MM.1S (cell line): ENCODE data around the gene BRD9.

ENCODE experiments used
- DNase-seq: peaks from one replicate; pipeline ENCODE4 v3.0.0-alpha.2; 2015
- H2AFZ ChIP-seq: fragments of 300-600 bp; sonication (generic); 2 replicates; pipeline ENCODE4 v1.6.0; 2016; ENCODE audit warnings: antibody characterized with exemption, low read length
- H3F3A ChIP-seq: fragments of 300-600 bp; sonication (generic); 2 replicates; pipeline ENCODE4 v1.6.1; 2016; ENCODE audit warnings: mild to moderate bottlenecking, antibody characterized with exemption, low read length, moderate library complexity, mixed read lengths; ENCODE audit not compliant: insufficient read depth
- H3K27ac ChIP-seq: fragments of 300-600 bp; sonication (generic); 2 replicates; pipeline ENCODE4 v1.5.1; 2016; ENCODE audit warnings: mild to moderate bottlenecking, low read length
- H3K27me3 ChIP-seq: fragments of 300-600 bp; sonication (generic); replicated peaks from 2 replicates; pipeline ENCODE4 v1.6.0; 2016; ENCODE audit warnings: low read length; ENCODE audit not compliant: insufficient read depth
- H3K36me3 ChIP-seq: fragments of 300-600 bp; sonication (generic); replicated peaks from 2 replicates; pipeline ENCODE4 v1.6.1; 2016; ENCODE audit warnings: mild to moderate bottlenecking, low read length, mixed read lengths; ENCODE audit not compliant: insufficient read depth
- H3K4me1 ChIP-seq: fragments of 300-600 bp; sonication (generic); 2 replicates; pipeline ENCODE4 v1.6.1; 2016; ENCODE audit warnings: low read length, mixed read lengths
- H3K4me2 ChIP-seq: fragments of 300-600 bp; sonication (generic); 2 replicates; pipeline ENCODE4 v1.6.0; 2016; ENCODE audit warnings: low read depth, low read length
- H3K4me3 ChIP-seq: fragments of 300-600 bp; sonication (generic); 2 replicates; pipeline ENCODE4 v1.5.1; 2016; ENCODE audit warnings: low read length, mixed read lengths
- H3K79me2 ChIP-seq: fragments of 300-600 bp; sonication (generic); 2 replicates; pipeline ENCODE4 v1.6.1; 2016; ENCODE audit warnings: mixed run types, low read length, mixed read lengths
- H3K9ac ChIP-seq: fragments of 300-600 bp; sonication (generic); 2 replicates; pipeline ENCODE4 v1.6.1; 2016; ENCODE audit warnings: low read length, mixed read lengths
- H3K9me2 ChIP-seq: fragments of 300-600 bp; sonication (generic); replicated peaks from 2 replicates; pipeline ENCODE4 v1.6.1; 2016; ENCODE audit warnings: mild to moderate bottlenecking, low read length, mixed read lengths; ENCODE audit not compliant: insufficient read depth
- H3K9me3 ChIP-seq: fragments of 300-600 bp; sonication (generic); replicated peaks from 2 replicates; pipeline ENCODE4 v1.6.1; 2016; ENCODE audit warnings: mild to moderate bottlenecking, low read length, mixed read lengths; ENCODE audit not compliant: insufficient read depth
- H4K20me1 ChIP-seq: fragments of 300-600 bp; sonication (generic); 2 replicates; pipeline ENCODE4 v1.6.1; 2016; ENCODE audit warnings: mild to moderate bottlenecking, low read length, moderate library complexity, mixed read lengths; ENCODE audit not compliant: insufficient read depth
- EZH2 ChIP-seq: fragments of 300-600 bp; sonication (generic); optimal IDR thresholded peaks from 2 replicates; pipeline ENCODE3; 2017; ENCODE audit warnings: low read depth, mild to moderate bottlenecking, antibody characterized with exemption, low read length, mixed read lengths
- EZH2phosphoT487 ChIP-seq: fragments of 300-600 bp; sonication (generic); IDR thresholded peaks from 2 replicates; pipeline ENCODE4 v1.6.1; 2018; ENCODE audit warnings: antibody characterized with exemption, low read length
- TF ChIP-seq, protein P1 (sequence below): fragments of 300-600 bp; sonication (generic); IDR thresholded peaks from 2 replicates; pipeline ENCODE4 v1.5.1; 2016; ENCODE audit warnings: antibody characterized with exemption, low read length, mixed read lengths

BRD9 gene

GRCh38 chr5:883475-884181 lies 9.0 kb downstream of the BRD9 start:
- no peak overlapping the region for H3K4me3 ChIP-seq
- H3K4me1 ChIP-seq = no peaks in the 10 kb centered on the region
- H3K9me3 ChIP-seq = no peaks in the 10 kb centered on the region
- no peaks in the 10 kb centered on the region for H3K9me2 ChIP-seq
- H3K36me3 ChIP-seq = peaks cover 32% of the 10 kb centered on the region; the same call in 1 of the 2 replicates
- no peaks in the 10 kb centered on the region for H3K27me3 ChIP-seq
- H3K4me2 ChIP-seq = no peak overlapping the region
- H2AFZ ChIP-seq = no peak overlapping the region
- DNase-seq = no peak
- H3F3A ChIP-seq = no peaks in the 10 kb centered on the region; the same call in 1 of the 2 replicates
- H3K79me2 ChIP-seq = peaks cover 74% of the 10 kb centered on the region
- no peak overlapping the region for H3K27ac ChIP-seq
- no peaks in the 10 kb centered on the region for H4K20me1 ChIP-seq
- no peak overlapping the region for H3K9ac ChIP-seq
- TF ChIP-seq EZH2 (no peak), EZH2phosphoT487 (no peak)
- TF ChIP-seq, protein P1, sequence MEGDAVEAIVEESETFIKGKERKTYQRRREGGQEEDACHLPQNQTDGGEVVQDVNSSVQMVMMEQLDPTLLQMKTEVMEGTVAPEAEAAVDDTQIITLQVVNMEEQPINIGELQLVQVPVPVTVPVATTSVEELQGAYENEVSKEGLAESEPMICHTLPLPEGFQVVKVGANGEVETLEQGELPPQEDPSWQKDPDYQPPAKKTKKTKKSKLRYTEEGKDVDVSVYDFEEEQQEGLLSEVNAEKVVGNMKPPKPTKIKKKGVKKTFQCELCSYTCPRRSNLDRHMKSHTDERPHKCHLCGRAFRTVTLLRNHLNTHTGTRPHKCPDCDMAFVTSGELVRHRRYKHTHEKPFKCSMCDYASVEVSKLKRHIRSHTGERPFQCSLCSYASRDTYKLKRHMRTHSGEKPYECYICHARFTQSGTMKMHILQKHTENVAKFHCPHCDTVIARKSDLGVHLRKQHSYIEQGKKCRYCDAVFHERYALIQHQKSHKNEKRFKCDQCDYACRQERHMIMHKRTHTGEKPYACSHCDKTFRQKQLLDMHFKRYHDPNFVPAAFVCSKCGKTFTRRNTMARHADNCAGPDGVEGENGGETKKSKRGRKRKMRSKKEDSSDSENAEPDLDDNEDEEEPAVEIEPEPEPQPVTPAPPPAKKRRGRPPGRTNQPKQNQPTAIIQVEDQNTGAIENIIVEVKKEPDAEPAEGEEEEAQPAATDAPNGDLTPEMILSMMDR = no peak

GRCh38 chr5:882253-883183 lies 10.1 kb downstream of the BRD9 start:
- no peak for DNase-seq

DNA sequence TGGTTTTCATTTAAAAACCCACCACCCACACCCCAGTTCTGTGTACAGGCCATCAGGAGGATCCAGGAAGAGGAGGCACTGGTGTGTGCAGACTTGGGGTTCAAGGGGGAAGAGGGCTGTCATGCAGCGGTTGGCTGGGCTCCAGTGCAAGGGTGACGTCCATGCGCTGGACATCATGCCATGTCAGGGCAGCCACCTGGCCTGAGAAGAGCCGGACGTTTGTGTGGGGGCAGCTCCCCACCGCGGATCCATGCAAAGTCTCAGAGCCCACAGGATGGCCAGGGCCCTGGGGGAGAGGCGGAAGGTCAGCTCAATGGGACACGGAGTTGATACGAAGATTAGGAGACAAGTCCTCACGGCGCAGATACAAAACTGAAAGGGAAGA lies 11.1 kb downstream of the BRD9 start:
- H3F3A ChIP-seq = no peaks in the 10 kb centered on the region; the same call in 1 of the 2 replicates
- H4K20me1 ChIP-seq = no peaks in the 10 kb centered on the region
- H3K27me3 ChIP-seq = no peaks in the 10 kb centered on the region
- peaks cover 15% of the 10 kb centered on the region for H3K36me3 ChIP-seq
- no peak for DNase-seq
- no peaks in the 10 kb centered on the region for H3K9me3 ChIP-seq
- H3K4me1 ChIP-seq = no peaks in the 10 kb centered on the region
- H3K4me2 ChIP-seq = no peak overlapping the region
- H3K9me2 ChIP-seq = no peaks in the 10 kb centered on the region
- TF ChIP-seq, protein P1 = no peak
- no peak for TF ChIP-seq EZH2phosphoT487
- TF ChIP-seq EZH2 = no peak
- H3K27ac ChIP-seq = no peak overlapping the region
- no peak overlapping the region for H2AFZ ChIP-seq
- H3K79me2 ChIP-seq = peaks cover 54% of the 10 kb centered on the region
- H3K4me3 ChIP-seq = no peak overlapping the region
- H3K9ac ChIP-seq = no peak overlapping the region

More at GRCh38 chr5:882253-883183, 10.1 kb downstream of the BRD9 start:
- Histone ChIP-seq H3K4me1 (no peaks in the 10 kb centered on the region), H3K27ac (no peak overlapping the region), H3K9me2 (no peaks in the 10 kb centered on the region), H3K27me3 (no peaks in the 10 kb centered on the region), H3K4me3 (no peak overlapping the region), H4K20me1 (no peaks in the 10 kb centered on the region), H3K9me3 (no peaks in the 10 kb centered on the region), H3F3A (no peaks in the 10 kb centered on the region; the same call in 1 of the 2 replicates), H2AFZ (no peak overlapping the region), H3K79me2 (peaks cover 63% of the 10 kb centered on the region), H3K36me3 (peaks cover 22% of the 10 kb centered on the region; the same call in 1 of the 2 replicates), H3K9ac (no peak overlapping the region), H3K4me2 (no peak overlapping the region)
- TF ChIP-seq, protein P1 = no peak
- TF ChIP-seq EZH2phosphoT487 = no peak
- TF ChIP-seq EZH2 = no peak
